GM23338 (cell line): Measurements from ENCODE around the gene ERC2. TPM values are rescaled to one million over a fixed set of nuclear protein-coding genes. Genes with fewer than 3 reads are reported as not detected.

Source experiments
- ATAC-seq: fragments of 200-7000 bp; cut with Tn5 transposase; 3 replicates; pipeline ENCODE4 v1.9.1; 2020
- DNase-seq: peaks from one replicate; pipeline ENCODE4 v3.0.0-alpha.2; 2015; ENCODE audit warnings: low spot score
- H2AFZ ChIP-seq: fragments of 200-600 bp; sonication (generic); 2 replicates; pipeline ENCODE4 v1.8.0; 2016; ENCODE audit warnings: antibody characterized with exemption, mild to moderate bottlenecking, moderate library complexity
- H3F3A ChIP-seq: fragments of 200-600 bp; sonication (generic); replicated peaks from 2 replicates; pipeline ENCODE4 v1.8.0; 2017; ENCODE audit warnings: antibody characterized with exemption, mixed run types, low read depth
- H3K27ac ChIP-seq: fragments of 200-600 bp; sonication (generic); 2 replicates; pipeline ENCODE4 v1.6.1; 2016; ENCODE audit warnings: low read depth
- H3K27me3 ChIP-seq: fragments of 200-600 bp; sonication (generic); 2 replicates; pipeline ENCODE4 v1.8.0; 2016; ENCODE audit warnings: mild to moderate bottlenecking, mixed run types, moderate library complexity; ENCODE audit not compliant: insufficient read depth
- H3K36me3 ChIP-seq: fragments of 200-600 bp; sonication (generic); 2 replicates; pipeline ENCODE4 v1.8.0; 2016; ENCODE audit warnings: mild to moderate bottlenecking; ENCODE audit not compliant: insufficient read depth
- H3K4me1 ChIP-seq: fragments of 200-600 bp; sonication (generic); 2 replicates; pipeline ENCODE4 v1.8.0; 2016; ENCODE audit warnings: mild to moderate bottlenecking, moderate library complexity; ENCODE audit not compliant: insufficient read depth
- H3K4me2 ChIP-seq: fragments of 200-600 bp; sonication (generic); 2 replicates; pipeline ENCODE4 v1.7.1; 2017; ENCODE audit warnings: mixed run types
- H3K4me3 ChIP-seq: fragments of 200-600 bp; sonication (generic); 2 replicates; pipeline ENCODE4 v1.6.1; 2016; ENCODE audit warnings: mixed run types
- H3K79me2 ChIP-seq: fragments of 200-600 bp; sonication (generic); replicated peaks from 2 replicates; pipeline ENCODE4 v1.8.0; 2017; ENCODE audit warnings: mild to moderate bottlenecking; ENCODE audit not compliant: insufficient read depth
- H3K9me2 ChIP-seq: fragments of 200-600 bp; sonication (generic); 2 replicates; pipeline ENCODE4 v1.8.0; 2017; ENCODE audit not compliant: insufficient read depth
- H4K20me1 ChIP-seq: fragments of 200-600 bp; sonication (generic); replicated peaks from 2 replicates; pipeline ENCODE4 v1.8.0; 2017; ENCODE audit warnings: mild to moderate bottlenecking; ENCODE audit not compliant: insufficient read depth
- H3K27ac Mint-ChIP-seq: 2 replicates; pipeline ENCODE4 v1.8.0; 2020; ENCODE audit warnings: inconsistent platforms, mild to moderate bottlenecking, moderate library complexity, mixed read lengths
- H3K27me3 Mint-ChIP-seq: 3 replicates; pipeline ENCODE4 v1.8.0; 2022; ENCODE audit warnings: low read depth, mild to moderate bottlenecking, moderate library complexity, mixed read lengths, inconsistent platforms; ENCODE audit not compliant: insufficient read depth, poor library complexity
- H3K36me3 Mint-ChIP-seq: 3 replicates; pipeline ENCODE4 v1.8.0; 2021; ENCODE audit warnings: low read depth, mild to moderate bottlenecking, inconsistent platforms, moderate library complexity, mixed read lengths
- H3K4me1 Mint-ChIP-seq: 3 replicates; pipeline ENCODE4 v1.8.0; 2020; ENCODE audit warnings: mild to moderate bottlenecking, inconsistent platforms, mixed read lengths
- H3K4me3 Mint-ChIP-seq: 3 replicates; pipeline ENCODE4 v1.8.0; 2021; ENCODE audit warnings: moderate library complexity, mild to moderate bottlenecking, inconsistent platforms, mixed read lengths
- H3K9me3 Mint-ChIP-seq: 3 replicates; pipeline ENCODE4 v1.8.0; 2020; ENCODE audit warnings: moderate library complexity, mild to moderate bottlenecking, inconsistent platforms, mixed read lengths
- CREB1 ChIP-seq: fragments of 250-450 bp; sonication (Bioruptor Pico); IDR thresholded peaks from 2 replicates; pipeline ENCODE4 v1.5.0; 2020; ENCODE audit warnings: low read depth, mild to moderate bottlenecking, moderate library complexity
- ETS1 ChIP-seq: IDR thresholded peaks from 2 replicates; pipeline ENCODE4 v1.6.1; 2016; ENCODE audit warnings: antibody characterized with exemption
- EZH2phosphoT487 ChIP-seq: fragments of 200-600 bp; sonication (generic); IDR thresholded peaks from one replicate; pipeline ENCODE4 v1.8.1; 2018; ENCODE audit warnings: antibody characterized with exemption; ENCODE audit not compliant: unreplicated experiment
- NANOG ChIP-seq: IDR thresholded peaks from 2 replicates; pipeline ENCODE4 v1.6.1; 2016; ENCODE audit warnings: antibody characterized with exemption, borderline replicate concordance
- POLR2AphosphoS5 ChIP-seq: IDR thresholded peaks from 2 replicates; pipeline ENCODE4 v1.6.1; 2016; ENCODE audit warnings: antibody characterized with exemption, low read depth
- ZNF462 ChIP-seq: fragments of 250-450 bp; sonication (Bioruptor Pico); IDR thresholded peaks from 2 replicates; pipeline ENCODE4 v1.5.0; 2020; ENCODE audit warnings: mild to moderate bottlenecking, moderate library complexity
- polyA plus RNA-seq: library from polyadenylated mRNA; unstranded; fragments of >200 nt; fragmentation: Nextera tagmentation; extraction: Ambion mirVana; gene quantifications from 2 replicates; pipeline ENCODE4 v1.2.1, GENCODE V29; 2016
- total RNA-seq: library from RNA; depleted of rRNA; stranded (reverse); fragments of >200 nt; shearing (Covaris generic); gene quantifications from 2 replicates; pipeline ENCODE4 v1.2.3, GENCODE V29; 2014

Gene ERC2
- total and polyA plus RNA-seq, 2 experiments from 2014 or later: 11.8 to 13.7 TPM

- TF ChIP-seq ZNF462 (no peak), POLR2AphosphoS5 (no peak), CREB1 (no peak), NANOG (no peak)
Observed at GRCh38 chr3:55649554-55649953, 818.7 kb downstream of the ERC2 start (continued).

GRCh38 chr3:55648591-55649318 lies 819.5 kb downstream of the ERC2 start:
- no peaks in the 10 kb centered on the region for H3K36me3 Mint-ChIP-seq
- peak overlapping the region; percentile 23; the same call in 2 of the 3 replicates for H3K4me3 Mint-ChIP-seq
- H3K27ac Mint-ChIP-seq: peak overlapping the region; percentile 98
- no peaks in the 10 kb centered on the region; the same call in 2 of the 3 replicates for H3K9me3 Mint-ChIP-seq
- peaks cover 16% of the 10 kb centered on the region for H3K27me3 Mint-ChIP-seq
- TF ChIP-seq ZNF462 (peak; percentile 90), ETS1 (0 out of 2 replicates have a peak, but pooled peaks have one; percentile 22), EZH2phosphoT487 (no peak), CREB1 (peak; percentile 44; the same call in 1 of the 2 replicates), NANOG (peak; percentile 24; the same call in 1 of the 2 replicates)
- Histone ChIP-seq H3K36me3 (no peaks in the 10 kb centered on the region), H2AFZ (no peak overlapping the region), H3K79me2 (no peaks in the 10 kb centered on the region), H3K4me1 (peaks cover 53% of the 10 kb centered on the region), H3K27ac (peak overlapping the region; percentile 56), H3K4me2 (peak overlapping the region; percentile 30), H3F3A (no peaks in the 10 kb centered on the region), H3K4me3 (no peak overlapping the region), H3K9me2 (no peaks in the 10 kb centered on the region), H3K27me3 (no peaks in the 10 kb centered on the region), H4K20me1 (no peaks in the 10 kb centered on the region)
- peak; percentile 97 for DNase-seq
- peak; percentile 94 for ATAC-seq
- H3K4me1 Mint-ChIP-seq: peaks cover 58% of the 10 kb centered on the region
